B cell (primary cell): ENCODE measurements around the gene RIPPLY2.

Source experiments
- CTCF ChIP-seq: fragments of 200-600 bp; IDR thresholded peaks from one replicate; pipeline ENCODE4 v1.8.0; 2022; ENCODE audit warnings: antibody characterized with exemption, mild to moderate bottlenecking
- EZH2 ChIP-seq: IDR thresholded peaks from 2 replicates; pipeline ENCODE4 v1.6.1; 2012; ENCODE audit warnings: borderline replicate concordance, low read depth, mild to moderate bottlenecking, moderate library complexity, low read length; ENCODE audit not compliant: insufficient read depth, poor library complexity, severe bottlenecking

- no peak for TF ChIP-seq CTCF
- no peak for TF ChIP-seq EZH2
These were observed 48.3 kb upstream of the RIPPLY2 start for GRCh38 chr6:83804886-83805285.
